Amygdala (tissue), 56 donors: ENCODE data around the gene MAGEA4.
"Not testable (repeated sequence)": the region's sequence is repeated elsewhere in the genome, so short reads cannot be mapped to it uniquely, and the experiment has no call there.

Experiments
- DNase-seq, 56 donors: peaks; one replicate each; lab custom pipeline; 2025; lab: John Stamatoyannopoulos, UW

The MAGEA4 gene, protein sequence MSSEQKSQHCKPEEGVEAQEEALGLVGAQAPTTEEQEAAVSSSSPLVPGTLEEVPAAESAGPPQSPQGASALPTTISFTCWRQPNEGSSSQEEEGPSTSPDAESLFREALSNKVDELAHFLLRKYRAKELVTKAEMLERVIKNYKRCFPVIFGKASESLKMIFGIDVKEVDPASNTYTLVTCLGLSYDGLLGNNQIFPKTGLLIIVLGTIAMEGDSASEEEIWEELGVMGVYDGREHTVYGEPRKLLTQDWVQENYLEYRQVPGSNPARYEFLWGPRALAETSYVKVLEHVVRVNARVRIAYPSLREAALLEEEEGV

GRCh38 chrX:151912780-151913179 lies at the start of gene MAGEA4:
Gene MAGEA4 (plus strand): TSS chrX:151912889. CDS start chrX:151923665, 10,776 bp downstream.
- DNase-seq, result no peak

GRCh38 chrX:151870602-151871001 lies 42.1 kb upstream of the MAGEA4 start:
- DNase-seq, result no peak

DNA sequence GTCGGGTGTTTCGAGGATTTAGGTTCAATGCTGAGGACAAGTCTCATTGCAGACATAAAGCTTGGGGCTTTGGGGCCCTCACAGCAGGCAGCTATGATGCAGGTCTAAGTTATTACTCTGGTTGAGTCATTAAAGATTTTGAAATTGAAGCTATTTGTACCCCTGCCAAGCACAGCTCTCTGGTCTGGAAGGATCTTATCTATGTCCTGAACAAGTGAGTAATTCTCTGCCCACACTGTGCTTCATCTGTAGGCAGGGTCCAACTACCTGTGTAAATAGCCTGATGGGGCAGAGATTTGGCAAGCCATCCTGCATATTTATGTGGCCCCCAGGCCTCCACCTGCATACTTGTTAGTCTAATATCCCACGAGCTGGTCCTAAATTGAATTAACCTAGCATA lies 41.4 kb upstream of the MAGEA4 start:
- DNase-seq, result no peak

DNA sequence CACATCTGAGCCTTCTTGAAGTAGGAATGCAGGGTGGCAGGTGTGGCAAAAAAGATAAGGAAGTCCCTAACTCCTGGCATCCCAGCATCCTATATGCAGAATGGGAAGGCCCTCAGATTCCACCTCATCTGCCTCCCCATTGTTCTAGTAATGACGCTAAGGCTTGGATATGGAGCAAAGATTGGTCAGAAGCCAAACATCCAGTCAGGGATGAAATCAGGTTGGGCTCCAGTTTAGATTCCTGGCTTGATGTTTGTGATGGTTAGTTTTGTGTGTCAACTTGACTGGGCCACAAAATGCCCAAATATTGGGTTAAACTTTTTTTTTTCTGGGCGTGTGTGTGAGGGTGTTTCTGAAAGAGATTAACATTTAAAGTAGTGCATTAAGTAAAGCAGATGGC lies 39.6 kb upstream of the MAGEA4 start:
- no peak for DNase-seq

GRCh38 chrX:151875270-151876026 lies 37.2 kb upstream of the MAGEA4 start:
- DNase-seq, result no peak

DNA sequence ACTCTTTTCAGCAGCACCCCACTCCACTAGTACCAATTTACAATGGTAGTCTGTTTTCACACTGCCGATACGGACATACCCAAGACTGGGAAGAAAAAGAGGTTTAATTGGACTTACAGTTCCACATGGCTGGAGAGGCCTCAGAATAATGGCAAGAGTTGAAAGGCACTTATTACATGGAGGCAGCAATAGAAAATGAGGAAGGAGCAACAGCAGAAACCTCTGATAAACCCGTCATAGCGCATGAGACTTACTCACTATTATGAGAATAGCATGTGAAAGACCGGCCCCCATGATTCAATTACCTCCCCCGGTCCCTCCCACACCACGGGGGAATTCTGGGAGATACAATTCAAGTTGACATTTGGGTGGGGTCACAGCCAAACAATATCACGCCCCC lies 34.1 kb upstream of the MAGEA4 start:
- no peak for DNase-seq

- no peak for DNase-seq
These were observed 32.8 kb upstream of the MAGEA4 start for GRCh38 chrX:151879856-151880255.

- no peak for DNase-seq
These were observed 31.8 kb upstream of the MAGEA4 start for GRCh38 chrX:151880895-151881294.

GRCh38 chrX:151889421-151889820 lies 23.3 kb upstream of the MAGEA4 start:
- no peak for DNase-seq

- DNase-seq, result no peak
These were observed 15.8 kb upstream of the MAGEA4 start for GRCh38 chrX:151896734-151897474.

GRCh38 chrX:151899622-151900021 lies 13.1 kb upstream of the MAGEA4 start:
- no peak for DNase-seq

GRCh38 chrX:151901826-151902225 lies 10.9 kb upstream of the MAGEA4 start:
- no peak for DNase-seq

GRCh38 chrX:151902813-151903591 lies 9.7 kb upstream of the MAGEA4 start:
- DNase-seq, result no peak

DNA sequence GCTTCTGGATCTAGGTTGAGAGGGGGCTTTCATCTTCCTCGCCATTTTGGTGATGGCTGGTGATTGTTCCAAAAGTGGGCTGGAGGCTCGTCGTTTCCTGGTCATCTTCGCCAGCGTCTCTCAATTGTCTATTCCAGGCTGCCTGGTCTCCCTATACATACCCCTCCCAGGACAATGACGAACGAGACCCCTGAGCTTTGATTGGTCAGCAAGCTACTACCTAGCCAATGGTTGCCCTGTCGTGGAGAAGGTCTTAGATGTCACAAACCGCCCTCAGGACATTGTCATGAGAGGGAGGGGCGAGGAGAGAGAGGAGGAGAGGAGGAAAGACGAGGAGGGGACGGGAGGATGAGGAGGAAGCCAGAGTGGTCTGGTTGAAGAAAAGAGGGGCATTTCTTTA lies 7.7 kb upstream of the MAGEA4 start:
- DNase-seq, result no peak

DNA sequence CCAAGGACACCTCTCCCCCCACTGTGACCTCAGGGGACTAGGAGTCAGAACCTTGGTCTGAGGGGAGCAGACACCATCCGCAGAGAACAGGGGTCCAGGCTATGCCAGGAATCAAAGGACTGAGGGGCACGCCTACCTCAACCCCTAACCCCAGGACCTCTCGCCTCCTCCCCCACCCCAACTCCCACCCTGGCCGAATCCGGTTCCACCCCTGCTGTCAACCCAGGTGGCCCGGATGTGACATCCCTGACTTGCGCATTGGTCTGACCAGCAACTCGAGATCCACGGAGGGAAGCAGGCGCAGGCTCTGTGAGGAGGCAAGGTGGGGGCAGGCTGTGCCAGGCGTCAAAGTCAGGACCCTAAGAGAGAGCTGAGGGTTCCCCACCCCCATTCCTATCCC lies 468 bp upstream of the MAGEA4 start:
- DNase-seq, result no peak

GRCh38 chrX:151918736-151919135 lies 6.0 kb downstream of the MAGEA4 start:
- not testable (repeated sequence) for DNase-seq

DNA sequence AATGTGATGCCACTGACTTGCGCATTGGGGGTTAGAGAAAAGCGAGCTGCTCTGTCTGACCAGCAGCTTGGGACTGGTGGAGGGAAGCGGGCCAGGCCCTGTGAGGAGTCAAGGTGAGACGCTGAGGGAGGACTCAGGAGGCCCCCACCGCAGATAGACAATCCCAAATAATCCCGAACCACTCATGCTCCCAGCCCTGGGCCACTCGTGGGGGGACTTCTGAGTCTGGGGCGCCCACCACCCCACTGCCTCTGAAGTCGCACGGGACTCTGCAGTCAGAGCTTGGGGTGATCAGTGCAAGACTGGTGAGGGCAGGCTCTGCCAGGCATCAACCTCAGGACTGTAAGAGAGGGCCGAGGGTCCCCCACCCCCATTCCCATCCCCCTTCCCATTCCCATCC lies 6.9 kb downstream of the MAGEA4 start:
- DNase-seq, result no peak

DNA sequence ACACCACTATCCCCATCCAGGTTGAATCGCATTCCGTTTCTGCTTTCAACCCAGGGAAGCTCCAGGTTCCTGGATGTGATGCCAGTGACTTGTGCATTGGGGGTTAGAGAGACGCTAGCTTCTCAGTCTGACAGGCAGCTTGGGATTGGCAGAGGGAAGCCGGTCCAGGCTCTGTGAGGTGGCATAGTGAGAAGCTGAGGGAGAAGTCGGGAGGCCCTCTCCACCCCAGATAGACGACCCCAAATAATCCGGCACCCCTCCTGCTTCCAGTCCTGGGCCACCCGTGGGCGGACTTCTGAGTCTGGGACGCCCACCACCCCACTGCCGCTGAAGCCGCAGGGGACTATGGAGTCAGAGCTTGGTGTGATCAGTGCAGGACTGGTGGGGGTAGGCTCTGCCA lies 7.4 kb downstream of the MAGEA4 start:
- no peak for DNase-seq

DNA sequence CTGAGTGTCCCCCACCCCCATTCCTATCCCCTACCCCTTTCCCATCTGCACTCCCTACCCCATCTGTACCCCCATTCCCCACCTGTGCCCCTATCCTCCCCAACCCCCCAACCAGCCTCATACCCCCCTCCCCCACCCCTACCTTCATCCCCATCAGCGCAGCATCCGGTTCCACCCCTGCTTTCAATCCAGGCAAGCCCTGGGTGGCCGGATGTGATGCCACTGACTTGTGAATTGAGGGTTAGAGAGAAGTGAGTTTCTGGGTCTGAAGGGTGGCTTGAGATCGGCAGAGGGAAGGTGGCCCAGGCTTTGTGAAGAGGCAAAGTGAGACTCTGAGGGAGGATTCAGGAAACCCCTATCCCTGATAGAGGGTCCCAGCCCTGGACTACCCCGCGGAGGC lies 7.8 kb downstream of the MAGEA4 start:
- no peak for DNase-seq

DNA sequence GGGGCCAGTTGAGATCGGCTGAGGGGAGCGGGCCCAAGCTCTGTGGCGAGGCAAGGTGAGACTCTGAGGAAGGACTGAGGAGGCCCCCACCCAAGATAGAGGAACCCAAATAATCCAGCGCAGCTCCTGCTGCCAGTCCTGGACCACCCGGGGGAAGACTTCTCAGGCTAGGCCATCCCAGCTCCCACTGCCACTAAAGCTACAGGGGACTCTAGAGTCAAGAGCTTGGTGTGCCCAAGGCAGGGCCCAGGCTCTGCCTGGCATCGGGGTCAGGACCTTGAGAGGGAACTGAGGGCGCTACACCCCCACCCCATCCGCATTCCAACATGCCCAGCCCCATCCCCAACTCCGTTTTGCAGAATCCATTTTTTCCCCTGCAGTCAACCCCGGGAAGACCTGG lies 8.6 kb downstream of the MAGEA4 start:
- DNase-seq, result no peak

DNA sequence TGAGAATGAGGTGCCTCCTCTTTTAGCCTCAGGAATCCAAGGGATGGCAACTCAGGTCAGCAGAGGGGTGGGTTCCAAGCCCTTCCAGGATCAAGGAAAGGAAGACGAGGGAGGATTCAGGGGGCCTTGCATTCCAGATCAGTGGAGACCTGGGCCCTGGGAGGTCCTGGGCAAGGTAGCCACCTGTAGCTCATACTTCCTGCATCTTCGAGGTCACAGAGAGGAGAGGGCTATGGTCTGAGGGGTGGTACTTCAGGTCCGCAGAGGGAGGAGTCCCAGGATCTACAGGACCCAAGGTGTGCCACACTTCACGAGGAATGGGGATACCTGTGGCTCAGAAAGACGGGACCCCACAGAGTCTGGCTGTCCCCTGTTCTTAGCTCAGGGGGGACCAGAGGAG lies 9.2 kb downstream of the MAGEA4 start:
- DNase-seq, result no peak
